Right renal cortex interstitium (tissue), 3 donors: ENCODE results near the gene TRIM14. TPM values are rescaled to one million over a fixed set of nuclear protein-coding genes. Genes with fewer than 3 reads are reported as not detected.
"Not testable (repeated sequence)": the region's sequence is repeated elsewhere in the genome, so short reads cannot be mapped to it uniquely, and the experiment has no call there.

ENCODE experiments used
- DNase-seq, 3 donors: peaks; one replicate each; pipeline ENCODE4 v3.0.0-alpha.2; 2013; ENCODE audit warnings: low read depth in 3 of 3, low spot score in 2 of 3
- polyA plus RNA-seq, 3 donors: library from polyadenylated mRNA; unstranded; fragments of 120-200 nt; gene quantifications; one replicate each; pipeline ENCODE4 v1.2.1, GENCODE V29; 2013; ENCODE audit not compliant: insufficient read length in 3 of 3

Gene TRIM14
- polyA plus RNA-seq, 3 donors: 4.9 to 5.8 (median 5.2) TPM

DNA sequence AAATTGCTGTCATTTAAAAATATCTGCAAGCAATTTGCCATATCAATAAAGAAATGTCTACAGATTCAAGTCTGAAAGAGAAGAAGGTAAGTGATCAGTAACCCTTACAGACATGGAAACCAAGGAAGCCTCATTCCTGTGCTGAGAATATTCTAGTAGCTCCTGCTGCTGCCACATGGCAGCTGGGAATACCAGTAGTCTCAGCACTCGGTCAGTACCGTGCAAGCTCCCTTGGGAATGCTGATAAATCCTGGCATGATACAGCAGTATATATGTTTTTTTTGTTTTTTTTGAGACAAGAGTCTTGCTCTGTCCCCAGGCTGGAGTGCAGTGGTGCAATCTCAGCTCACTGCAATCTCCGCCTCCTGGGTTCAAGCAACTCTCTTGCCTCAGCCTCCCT is 34.6 kb downstream of the TRIM14 start:
- DNase-seq: no peak

DNA sequence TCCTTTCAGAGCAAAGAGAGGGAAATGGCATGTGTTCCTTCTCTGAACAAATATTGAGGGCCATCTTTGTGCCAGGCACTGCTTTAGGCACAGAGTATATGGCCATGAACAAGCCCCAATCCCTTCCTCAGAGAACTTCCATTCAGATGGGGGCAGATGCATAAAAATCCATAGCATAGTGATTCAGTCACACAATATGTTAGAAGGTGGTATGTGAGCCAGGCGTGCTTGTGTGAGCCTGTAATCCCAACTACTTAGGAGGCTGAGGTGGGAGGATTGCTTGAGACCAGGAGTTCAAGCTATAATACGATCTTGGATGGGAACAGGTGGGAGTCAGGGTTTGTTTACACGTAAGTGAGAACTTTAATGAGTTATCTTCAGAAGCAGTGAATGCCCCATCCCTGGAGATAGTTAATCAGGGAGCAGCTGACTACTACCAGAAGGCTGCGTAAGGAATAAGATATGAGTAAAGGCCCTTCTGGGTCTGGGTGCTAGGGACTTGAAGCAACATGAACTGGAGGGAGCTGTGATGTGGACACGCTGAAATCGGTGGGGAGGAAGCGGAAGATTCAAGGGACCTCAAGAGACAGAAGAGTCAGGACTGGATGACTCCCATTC is 35.3 kb downstream of the TRIM14 start:
- no peak for DNase-seq

DNA sequence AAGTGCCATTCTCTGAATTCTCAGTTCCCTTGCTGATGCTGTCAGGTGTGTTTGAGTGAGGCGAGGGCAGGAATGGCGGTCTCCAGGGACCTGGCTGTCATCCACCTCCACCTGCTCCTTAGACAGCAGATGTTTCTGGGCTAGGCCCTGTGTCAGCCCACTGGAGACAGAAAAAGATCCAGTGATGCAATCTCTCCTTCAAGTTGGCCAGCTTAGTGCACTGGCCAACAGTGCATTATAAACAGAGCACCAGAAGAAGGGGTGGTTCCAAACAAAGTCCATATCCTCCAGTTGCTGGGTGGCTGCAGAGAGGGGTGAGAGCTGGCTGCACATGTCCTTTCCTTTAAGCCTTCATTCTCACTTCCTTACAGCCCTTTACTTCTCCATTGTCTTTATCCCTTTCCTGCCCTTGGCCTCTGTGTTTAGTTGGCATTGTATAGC is 35.9 kb downstream of the TRIM14 start:
- no peak for DNase-seq

DNA sequence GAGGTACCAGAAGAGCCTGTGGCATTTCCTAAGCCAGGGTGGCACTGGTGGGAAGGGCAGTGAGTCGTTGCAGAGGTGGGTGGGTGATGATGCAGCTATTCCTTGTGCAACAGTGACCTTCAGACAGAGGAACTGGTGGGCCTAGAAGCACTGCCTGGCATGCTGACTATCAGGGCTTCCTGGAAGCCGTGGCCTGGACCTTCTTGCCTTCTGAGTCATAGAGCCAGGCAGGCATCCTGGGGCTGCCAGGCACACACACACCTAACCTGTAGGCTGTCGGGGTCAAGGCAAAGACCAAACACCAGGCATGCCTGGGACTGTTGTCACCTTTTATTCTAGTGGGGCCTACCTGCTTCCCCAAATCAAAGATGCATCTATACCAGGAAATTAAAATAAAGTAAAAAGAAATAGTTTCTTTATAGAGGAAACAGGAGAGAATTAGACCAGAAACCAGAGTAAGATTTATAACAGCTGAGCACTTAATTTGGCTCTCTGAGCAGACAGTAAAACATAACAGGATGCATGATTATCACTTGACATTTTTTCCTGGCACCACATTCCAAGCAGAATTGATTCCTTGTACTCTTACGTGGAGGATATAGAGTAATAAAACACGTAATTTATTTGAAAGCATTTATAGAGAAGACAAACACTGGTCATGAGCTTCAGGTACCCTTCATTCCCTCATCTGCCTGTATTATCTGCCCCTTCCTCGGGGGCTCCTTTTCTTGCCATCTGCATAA is 37.4 kb downstream of the TRIM14 start:
- no peak for DNase-seq

DNA sequence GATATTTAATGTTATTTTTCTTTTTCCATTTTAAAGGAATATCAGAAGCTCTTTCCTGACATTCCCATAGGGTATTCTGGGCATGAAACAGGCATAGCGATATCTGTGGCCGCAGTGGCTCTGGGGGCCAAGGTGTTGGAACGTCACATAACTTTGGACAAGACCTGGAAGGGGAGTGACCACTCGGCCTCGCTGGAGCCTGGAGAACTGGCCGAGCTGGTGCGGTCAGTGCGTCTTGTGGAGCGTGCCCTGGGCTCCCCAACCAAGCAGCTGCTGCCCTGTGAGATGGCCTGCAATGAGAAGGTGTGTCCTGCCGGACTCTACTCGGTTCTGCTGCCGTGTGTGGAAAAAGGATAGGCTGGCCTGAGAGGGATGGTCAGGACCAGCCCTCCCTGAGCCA is 38.2 kb downstream of the TRIM14 start:
- DNase-seq: no peak

DNA sequence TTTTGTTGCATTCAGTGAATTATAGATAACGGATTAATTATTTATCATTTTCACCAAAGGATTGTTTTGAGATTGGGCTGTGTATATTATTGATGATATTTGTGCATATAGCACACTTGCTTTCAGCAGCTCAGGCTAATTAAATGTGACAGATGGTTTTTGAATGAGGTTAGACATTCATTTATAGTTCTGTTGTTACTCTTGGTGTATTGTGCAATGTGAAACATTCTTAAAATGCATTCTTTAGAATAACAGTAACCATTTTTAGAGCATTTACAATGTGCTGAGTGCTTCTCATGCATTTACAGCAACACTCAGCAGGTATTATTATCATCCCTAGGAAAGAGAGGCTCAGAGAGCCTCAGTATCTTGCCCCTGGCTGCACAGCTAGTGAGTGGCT is 38.7 kb downstream of the TRIM14 start:
- no peak for DNase-seq

DNA sequence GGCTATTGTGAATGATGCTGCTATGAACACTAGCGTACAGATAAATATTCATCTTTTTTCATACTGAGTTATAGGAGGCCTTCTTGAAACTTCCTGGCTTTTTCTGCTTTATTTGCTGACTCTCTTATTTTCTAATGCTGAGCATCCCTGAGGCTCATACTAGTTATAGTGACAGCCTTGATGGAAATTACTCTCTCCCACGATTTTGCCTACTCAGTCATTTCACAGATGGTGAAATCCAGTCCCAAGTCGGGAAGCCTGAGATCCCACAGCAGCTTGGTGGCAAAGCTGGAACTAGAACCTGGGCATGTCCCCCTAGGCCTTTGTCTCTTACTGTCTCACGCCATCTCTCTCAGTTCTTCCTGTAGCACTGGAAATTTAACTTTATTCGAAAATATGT is 40.1 kb downstream of the TRIM14 start:
- DNase-seq: no peak

DNA sequence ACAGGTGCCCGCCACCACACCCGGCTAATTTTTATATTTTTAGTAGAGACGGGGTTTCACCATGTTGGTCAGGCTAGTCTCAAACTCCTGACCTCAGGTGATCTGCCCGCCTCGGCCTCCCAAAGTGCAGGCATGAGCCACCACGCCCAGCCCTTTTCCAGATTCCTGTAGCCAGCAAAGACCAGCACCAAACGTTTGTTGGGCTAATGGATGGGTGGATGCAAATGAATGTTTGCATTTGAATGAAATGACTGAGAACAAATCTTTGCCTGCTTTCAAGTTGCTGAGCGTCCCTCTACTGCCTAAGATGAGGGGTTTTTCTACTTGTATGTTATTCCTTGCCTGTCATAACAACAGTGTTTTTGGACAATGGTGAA is 42.5 kb downstream of the TRIM14 start:
- not testable (repeated sequence) for DNase-seq

DNA sequence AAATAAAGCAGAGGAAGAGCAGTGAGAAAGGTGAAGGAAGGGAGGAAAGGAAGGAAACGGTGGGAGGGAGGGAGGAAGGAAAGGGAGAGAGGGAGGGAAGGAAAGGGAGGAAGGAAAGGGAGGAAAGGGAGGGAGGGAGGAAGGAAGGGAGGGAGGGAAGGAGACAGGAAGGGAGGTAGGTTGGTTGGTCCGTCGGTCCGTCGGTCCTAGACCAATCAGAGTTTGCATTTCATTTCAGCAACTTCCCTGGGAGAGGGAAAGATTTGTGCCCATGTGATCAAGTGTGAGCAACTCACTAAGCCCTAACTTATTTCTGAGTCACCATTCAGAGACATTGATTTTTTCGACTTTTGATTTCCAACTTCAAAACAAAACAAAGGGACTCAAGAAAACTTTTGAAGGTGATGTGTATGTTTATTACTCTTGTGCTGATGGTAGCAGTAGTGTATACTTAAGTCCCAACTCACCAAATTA is 43.7 kb downstream of the TRIM14 start:
- DNase-seq: no peak

DNA sequence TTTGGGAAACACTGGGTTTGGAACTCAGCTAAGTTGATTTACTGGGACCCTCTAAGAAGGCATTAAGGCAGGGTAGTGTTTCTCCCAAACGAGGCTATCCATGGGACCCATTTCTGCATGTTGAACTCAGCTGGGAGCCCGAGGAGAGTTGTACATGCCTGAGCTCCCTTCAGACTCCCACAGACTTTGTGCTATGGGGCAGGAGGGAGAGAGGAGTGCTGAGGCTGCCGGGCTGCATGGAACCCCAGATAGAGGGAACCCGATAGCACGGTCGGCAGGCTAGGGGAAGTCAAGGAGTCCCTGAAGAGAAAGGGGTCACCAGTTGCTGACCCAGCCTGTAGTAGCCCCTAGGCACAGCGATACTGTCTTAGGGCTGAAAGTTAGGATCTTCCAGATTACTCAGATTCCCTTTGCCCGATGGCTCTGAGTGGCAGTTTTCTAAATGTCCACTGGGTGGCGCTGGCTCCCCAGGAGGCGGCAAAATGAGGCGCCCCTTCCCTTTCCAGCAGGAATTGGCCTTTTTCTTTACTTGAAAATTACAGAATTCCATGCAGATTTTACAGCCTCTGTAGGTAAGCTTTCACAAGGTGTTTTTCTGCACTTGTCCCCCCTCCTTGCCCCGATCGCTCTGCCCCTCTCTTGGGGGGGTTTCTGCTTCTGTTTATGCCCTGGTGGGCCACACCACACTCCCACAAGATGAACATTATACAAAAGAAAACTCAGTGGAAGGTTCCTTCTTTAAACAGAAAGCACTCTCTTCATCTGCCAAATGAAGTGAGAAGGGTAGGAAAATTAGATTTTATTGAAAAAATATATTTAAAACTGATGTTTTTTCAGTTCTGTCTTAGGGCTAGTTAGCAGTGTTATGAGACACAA is 44.7 kb downstream of the TRIM14 start:
- no peak for DNase-seq

DNA sequence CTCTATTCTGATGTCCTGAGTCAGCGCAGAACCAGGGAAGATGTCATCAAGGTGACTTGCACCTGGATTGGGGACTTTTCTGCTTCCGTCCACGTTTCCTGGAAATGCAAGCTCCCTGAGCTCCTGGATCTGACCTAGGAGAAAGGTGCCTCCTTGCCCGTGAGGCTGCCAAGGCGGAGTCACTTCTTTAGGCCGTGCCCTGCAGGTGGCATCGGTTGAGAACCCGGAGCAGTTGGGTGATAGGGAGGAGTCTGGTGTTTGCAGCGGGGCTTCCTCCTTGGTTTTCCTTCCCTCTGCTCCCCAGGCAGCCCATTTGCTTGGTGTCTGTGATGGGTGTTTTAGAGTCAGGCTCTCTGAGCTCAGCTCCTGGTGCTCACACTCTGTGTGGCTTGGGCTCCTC is 47.3 kb downstream of the TRIM14 start:
- no peak for DNase-seq

DNA sequence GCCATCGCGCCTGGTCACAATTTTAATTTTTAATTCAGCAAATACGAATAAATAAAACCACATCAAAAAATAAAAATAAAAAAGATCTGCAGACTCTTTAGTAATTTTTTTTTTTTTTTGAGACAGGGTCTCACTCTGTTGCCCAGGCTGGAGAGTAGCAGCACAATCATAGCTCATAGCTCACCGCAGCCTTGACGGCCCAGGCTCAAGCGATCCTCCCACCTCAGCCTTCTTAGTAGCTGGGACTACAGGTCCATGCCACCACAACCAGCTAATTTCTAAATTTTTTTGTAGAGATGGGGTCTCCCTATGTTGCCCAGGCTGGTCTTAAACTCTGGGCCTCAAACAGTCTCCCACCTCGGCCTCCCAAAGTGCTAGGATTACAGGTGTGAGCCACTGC is 48.3 kb downstream of the TRIM14 start:
- no peak for DNase-seq

DNA sequence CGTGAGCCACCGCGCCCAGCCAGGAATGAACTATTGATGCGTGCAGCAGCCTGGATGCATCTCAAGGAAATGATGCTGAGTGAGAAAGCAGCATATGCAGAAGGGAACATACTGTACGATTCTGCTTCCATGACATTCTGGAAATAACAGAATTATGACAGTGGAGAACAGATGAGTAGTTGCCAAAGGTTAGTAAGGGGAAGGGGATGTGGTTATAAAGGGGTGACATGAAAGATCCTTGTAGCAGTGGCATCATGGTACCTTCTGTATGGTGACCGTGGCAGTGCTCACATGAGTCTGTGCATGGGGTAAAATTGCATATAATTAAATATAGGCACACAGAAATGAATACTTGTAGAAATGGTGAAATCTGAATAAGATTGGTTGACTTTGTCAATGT is 49.5 kb downstream of the TRIM14 start:
- DNase-seq: no peak

DNA sequence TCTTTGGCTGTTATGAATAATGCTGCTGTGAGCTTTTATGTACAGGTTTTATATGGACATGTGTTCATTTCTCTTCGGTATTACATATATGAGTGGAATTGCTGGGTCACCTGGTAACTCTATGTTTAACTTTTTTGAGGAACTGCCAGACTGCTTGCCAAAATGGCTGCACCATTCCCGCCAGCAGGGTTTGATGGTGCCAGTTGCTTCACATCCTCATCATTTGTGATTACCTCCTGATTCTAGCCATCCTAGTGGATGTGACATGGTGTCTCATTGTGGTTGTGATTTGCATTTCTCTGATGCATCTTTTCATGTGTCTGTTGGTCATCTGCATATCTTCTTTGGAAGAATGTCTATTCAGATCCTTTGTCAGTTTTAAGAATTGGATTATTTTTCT is 51.8 kb downstream of the TRIM14 start:
- no peak for DNase-seq

DNA sequence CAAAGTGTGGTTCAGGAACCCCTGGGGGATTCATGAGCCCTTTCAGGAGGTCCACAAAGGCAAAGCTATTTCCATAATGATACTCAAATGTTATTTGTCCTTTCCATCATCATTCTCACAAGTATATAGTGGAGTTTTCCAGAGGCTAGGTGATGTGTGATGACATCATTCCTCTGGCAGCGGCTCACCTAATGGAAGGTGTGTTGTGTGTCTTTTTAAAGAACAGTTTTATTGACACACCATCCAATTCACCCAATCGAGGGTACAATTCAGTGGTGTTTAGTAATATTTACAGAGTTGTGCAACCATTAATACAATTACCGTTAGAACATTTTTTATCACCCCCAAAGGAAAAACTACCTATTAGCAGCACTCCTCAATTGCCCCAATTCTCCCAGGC is 52.8 kb downstream of the TRIM14 start:
- DNase-seq: no peak

DNA sequence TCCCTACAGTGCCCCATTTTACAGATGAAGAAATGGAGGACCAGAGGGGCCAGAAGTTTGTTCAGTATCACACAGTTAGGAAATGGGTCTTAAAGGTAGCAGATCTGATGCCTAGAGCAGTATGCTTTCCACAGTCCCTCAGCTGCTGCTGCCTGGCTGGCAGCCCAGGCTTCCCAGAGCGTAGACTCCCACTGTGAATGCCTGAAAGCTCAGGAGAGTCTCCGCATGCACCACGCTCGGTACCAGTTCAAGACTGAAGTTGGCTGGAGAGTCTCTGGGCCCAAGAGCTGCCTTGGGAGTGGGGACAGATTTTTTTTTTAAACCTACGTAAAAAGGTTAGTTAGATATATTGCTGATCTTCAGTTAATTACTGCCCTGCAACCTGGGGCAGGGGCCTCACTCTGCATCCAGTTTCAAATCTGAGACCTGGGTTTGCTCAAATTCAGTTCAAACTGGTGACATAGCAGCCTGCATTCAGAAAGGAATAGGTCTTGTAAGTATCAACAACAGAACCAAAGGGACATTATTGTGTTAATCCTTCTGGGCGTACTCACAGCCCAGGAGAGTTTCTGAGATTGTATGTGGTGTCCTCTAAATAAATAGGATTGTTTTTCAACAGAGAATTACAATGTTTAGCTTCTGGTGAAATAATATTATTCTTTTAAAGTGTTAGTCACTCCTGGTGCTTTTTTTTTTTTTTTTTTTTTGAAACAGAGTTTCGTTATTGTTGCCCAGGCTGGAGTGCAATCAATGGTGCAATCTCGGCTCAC is 54.2 kb downstream of the TRIM14 start:
- no peak for DNase-seq

DNA sequence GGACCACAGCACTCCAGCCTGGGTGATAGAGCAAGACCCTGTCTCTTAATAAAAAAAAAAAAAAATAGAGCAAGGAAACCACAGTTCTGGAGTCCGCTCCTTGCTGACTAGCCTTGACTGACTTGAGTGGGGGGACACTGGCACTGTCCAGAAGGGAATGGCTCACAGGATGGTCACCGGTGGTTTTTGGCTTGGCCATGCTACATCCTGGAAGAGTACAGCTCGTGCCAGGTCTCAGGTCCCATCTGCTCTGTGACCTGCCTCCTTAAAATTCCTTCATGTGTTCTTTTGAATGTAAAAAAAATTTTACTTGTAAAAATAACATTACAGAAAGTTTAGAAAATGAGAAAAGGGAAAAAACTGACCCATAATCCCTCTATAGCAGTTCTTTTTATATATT is 56.9 kb downstream of the TRIM14 start:
- DNase-seq: no peak

DNA sequence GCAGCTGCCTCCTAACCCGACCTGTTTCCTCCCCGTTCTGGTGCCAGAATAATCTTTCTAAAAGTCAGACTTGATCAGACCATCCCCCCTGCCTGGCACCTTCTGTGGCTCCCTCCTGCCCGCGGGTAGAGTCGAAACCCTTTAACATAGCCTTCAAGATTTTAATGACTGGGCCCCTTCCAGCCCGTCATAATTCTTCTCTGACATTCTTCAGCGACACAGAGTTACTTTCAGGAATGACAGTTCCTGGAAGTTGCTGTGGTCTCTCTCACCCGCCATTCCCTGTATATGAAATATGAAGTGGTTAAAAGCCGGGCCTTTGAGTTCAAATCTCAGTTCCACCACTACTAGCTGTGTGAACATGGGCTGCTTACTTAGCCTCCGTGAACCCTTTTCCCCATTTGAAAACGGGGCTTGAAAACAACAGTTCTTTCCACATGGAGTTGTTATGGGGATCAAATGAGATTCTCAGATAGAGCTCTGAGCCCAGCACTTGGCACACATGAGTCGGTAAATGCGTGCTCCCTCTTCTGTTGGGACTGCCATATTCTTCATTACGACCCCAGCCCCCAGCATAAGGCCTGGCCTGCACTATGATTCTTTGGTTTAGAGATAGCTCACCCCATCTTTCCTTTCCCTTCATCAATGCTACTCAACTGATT is 61.8 kb downstream of the TRIM14 start:
- peak in 2 of 3 donors; percentile 29 to 31 for DNase-seq

DNA sequence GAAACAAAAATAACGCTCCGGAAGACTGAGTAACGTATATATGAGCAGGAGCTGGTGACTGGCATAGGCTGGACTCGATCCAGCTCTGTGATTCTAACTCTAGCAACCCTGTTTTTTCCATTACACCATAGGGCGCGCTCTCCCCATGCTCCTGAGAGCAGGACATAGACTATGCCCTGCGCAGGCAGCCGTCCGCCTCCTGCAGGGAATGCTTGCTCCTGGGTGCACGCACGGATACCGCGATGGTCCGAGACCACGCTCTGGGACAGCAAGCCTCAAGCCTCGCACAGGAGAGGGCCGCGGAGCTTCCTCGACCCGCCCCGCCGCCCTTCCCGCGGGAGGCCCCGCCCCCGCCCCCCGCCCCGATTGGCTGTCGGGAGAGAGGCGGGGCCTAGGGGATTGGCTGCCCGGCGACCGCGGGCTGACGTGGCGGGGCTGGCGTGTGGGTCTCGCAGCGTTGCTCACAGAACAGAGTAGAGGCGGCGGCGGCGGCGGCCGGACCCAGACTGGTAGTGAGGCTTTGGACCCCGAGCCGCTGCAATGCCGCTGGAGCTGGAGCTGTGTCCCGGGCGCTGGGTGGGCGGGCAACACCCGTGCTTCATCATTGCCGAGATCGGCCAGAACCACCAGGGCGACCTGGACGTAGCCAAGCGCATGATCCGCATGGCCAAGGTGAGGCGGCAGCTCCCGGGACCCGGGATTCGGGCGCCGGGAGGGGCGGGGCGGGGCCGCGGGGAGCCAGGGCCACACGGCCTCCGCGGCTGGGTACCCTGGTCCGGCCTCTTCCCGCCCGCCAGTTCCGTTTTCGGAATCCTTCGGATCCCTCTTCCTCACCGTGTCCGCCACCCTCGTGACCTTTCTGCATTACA is 62.5 kb downstream of the TRIM14 start, which contains the start of gene NANS:
Gene NANS (plus strand): TSS at position 464 of the 869 bp plus-strand sequence. CDS start 77 bp downstream, at position 541.
- peak; percentile 56 to 78 (median 69) for DNase-seq
